GM12892 (cell line): ENCODE results near the gene ATF5.

Experiments used
- POLR2A ChIP-seq: IDR thresholded peaks from 2 replicates; pipeline ENCODE4 v1.6.1; 2011; ENCODE audit warnings: low read depth, low read length, control low read depth
- POLR2AphosphoS5 ChIP-seq: IDR thresholded peaks from 2 replicates; pipeline ENCODE4 v1.6.1; 2011; ENCODE audit warnings: low read depth, low read length, control low read depth
- TAF1 ChIP-seq: IDR thresholded peaks from 2 replicates; pipeline ENCODE4 v1.6.1; 2011; ENCODE audit warnings: low read depth, mild to moderate bottlenecking, control low read depth, low read length, borderline replicate concordance

- TF ChIP-seq POLR2A: no peak
- TF ChIP-seq TAF1: no peak
- TF ChIP-seq POLR2AphosphoS5: no peak
Measured at GRCh38 chr19:49949742-49950589, 21.0 kb downstream of the ATF5 start.
